ENCODE results near the gene GPBP1.

The GPBP1 gene

GRCh38 chr5:57211039-57211438, 37.2 kb downstream of the GPBP1 start:
- no peak for DNase-seq (ENCODE audit: low read depth)
- no peak for TF ChIP-seq CTCF (IDR thresholded peaks at IDR 0.05; ENCODE audit: low read length, missing control alignments)
- no peak overlapping the region for H3K4me3 ChIP-seq (replicated peaks; ENCODE audit: low read depth, low read length)

GRCh38 chr5:57215629-57216195, 41.9 kb downstream of the GPBP1 start:
- no peak overlapping the region for H3K4me3 ChIP-seq (replicated peaks; ENCODE audit: low read depth, low read length)
- peak; percentile 33 for DNase-seq (ENCODE audit: low read depth)
- TF ChIP-seq CTCF (IDR thresholded peaks at IDR 0.05; ENCODE audit: low read length, missing control alignments): no peak

GRCh38 chr5:57216714-57217113, 42.9 kb downstream of the GPBP1 start:
- peak; percentile 79 for DNase-seq (ENCODE audit: low read depth)
- TF ChIP-seq CTCF (IDR thresholded peaks at IDR 0.05; ENCODE audit: low read length, missing control alignments): no peak
- H3K4me3 ChIP-seq (replicated peaks; ENCODE audit: low read depth, low read length): no peak overlapping the region

- no peak for TF ChIP-seq CTCF (IDR thresholded peaks at IDR 0.05; ENCODE audit: low read length, missing control alignments)
- H3K4me3 ChIP-seq (replicated peaks; ENCODE audit: low read depth, low read length): no peak overlapping the region
- DNase-seq (ENCODE audit: low read depth): no peak
Measured at GRCh38 chr5:57219386-57219785, 45.5 kb downstream of the GPBP1 start.

- TF ChIP-seq CTCF (IDR thresholded peaks at IDR 0.05; ENCODE audit: low read length, missing control alignments): peak; percentile 73
- DNase-seq (ENCODE audit: low read depth): peak; percentile 80
Measured at GRCh38 chr5:57221049-57221568, 47.2 kb downstream of the GPBP1 start.

GRCh38 chr5:57225553-57225952, 51.7 kb downstream of the GPBP1 start:
- H3K4me3 ChIP-seq (replicated peaks; ENCODE audit: low read depth, low read length): no peak overlapping the region
- DNase-seq (ENCODE audit: low read depth): no peak
- TF ChIP-seq CTCF (IDR thresholded peaks at IDR 0.05; ENCODE audit: low read length, missing control alignments): no peak

More at GRCh38 chr5:57221049-57221568, 47.2 kb downstream of the GPBP1 start:
- no peak overlapping the region for H3K4me3 ChIP-seq (replicated peaks; ENCODE audit: low read depth, low read length)

- no peak for DNase-seq (ENCODE audit: low read depth)
- H3K4me3 ChIP-seq (replicated peaks; ENCODE audit: low read depth, low read length): no peak overlapping the region
- no peak for TF ChIP-seq CTCF (IDR thresholded peaks at IDR 0.05; ENCODE audit: low read length, missing control alignments)
Measured at GRCh38 chr5:57229313-57229712, 55.5 kb downstream of the GPBP1 start.
